ENCODE measurements around the gene DOCK1. TPM values are rescaled to one million over a fixed set of nuclear protein-coding genes. Genes with fewer than 3 reads are reported as not detected.

Gene DOCK1
- total RNA-seq, 2 donors from 2014 or later, result 52.9 to 76.7 TPM

GRCh38 chr10:127068485-127068884 is 163.3 kb downstream of the DOCK1 start:
- no peak for DNase-seq (ENCODE audit: low spot score)
- Histone ChIP-seq H3K4me1 (ENCODE audit: control insufficient read depth in 1 of 2, low read depth in 2 of 2) (no peaks in the 10 kb centered on the region), H3K36me3 (peaks cover 26% of the 10 kb centered on the region), H3K27ac (no peak overlapping the region), H3K9me3 (no peaks in the 10 kb centered on the region), H3K27me3 (replicated peaks; ENCODE audit: insufficient read depth) (no peaks in the 10 kb centered on the region), H3K4me3 (no peak overlapping the region)
- ATAC-seq (ENCODE audit: insufficient number of reproducible peaks, low FRiP score, low read depth), result no peak
- no peak for TF ChIP-seq CTCF (IDR thresholded peaks at IDR 0.05)

DNA sequence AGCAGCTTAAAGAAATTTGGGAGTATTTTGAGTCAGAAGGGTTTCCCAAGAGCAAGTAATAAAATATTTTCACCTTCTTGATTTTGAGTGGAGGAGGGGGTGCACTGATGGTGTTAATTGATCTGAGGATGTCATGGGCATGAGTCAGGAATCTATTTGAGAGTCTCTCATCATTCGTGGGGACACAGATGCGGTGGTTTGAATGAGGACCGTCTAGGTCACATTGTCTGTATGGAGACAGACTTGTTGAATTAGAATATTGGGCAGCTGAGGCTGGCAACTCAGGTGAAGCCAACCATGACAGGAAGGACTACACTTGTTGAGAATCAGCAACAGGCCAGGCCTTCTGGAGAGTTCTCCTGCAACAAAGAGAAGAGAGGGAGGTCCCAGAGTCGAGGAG is 164.2 kb downstream of the DOCK1 start:
- Histone ChIP-seq H3K27me3 (replicated peaks; ENCODE audit: insufficient read depth) (no peaks in the 10 kb centered on the region), H3K4me3 (no peak overlapping the region), H3K27ac (no peak overlapping the region), H3K4me1 (ENCODE audit: control insufficient read depth in 1 of 2, low read depth in 2 of 2) (no peaks in the 10 kb centered on the region), H3K9me3 (no peaks in the 10 kb centered on the region), H3K36me3 (peaks cover 26% of the 10 kb centered on the region)
- no peak for ATAC-seq (ENCODE audit: insufficient number of reproducible peaks, low FRiP score, low read depth)
- DNase-seq (ENCODE audit: low spot score), result no peak
- TF ChIP-seq CTCF (IDR thresholded peaks at IDR 0.05), result no peak

DNA sequence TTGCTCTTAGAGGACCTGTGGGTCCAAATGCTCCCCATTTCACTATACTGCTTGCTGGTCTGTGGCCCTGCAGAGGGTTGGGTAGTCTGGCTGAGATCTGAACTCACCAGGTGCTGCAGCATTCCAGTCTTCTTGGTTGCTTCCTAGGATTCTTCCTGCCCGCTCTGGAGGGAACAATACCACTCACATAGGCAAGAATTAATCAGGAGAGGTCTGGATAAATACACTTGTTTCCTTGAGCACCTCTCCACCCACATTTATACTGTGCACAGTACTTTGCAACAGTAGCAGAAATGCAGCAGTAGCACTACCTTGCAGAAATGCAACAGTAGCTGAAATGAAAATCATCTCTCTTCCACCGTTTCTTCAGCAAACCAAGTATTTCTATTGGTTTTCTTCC is 165.9 kb downstream of the DOCK1 start:
- no peaks in the 10 kb centered on the region for H3K4me1 ChIP-seq (ENCODE audit: control insufficient read depth in 1 of 2, low read depth in 2 of 2)
- no peak overlapping the region for H3K4me3 ChIP-seq
- H3K36me3 ChIP-seq, result peaks cover 21% of the 10 kb centered on the region
- H3K27ac ChIP-seq, result no peak overlapping the region
- no peak for TF ChIP-seq CTCF (IDR thresholded peaks at IDR 0.05)
- no peaks in the 10 kb centered on the region for H3K9me3 ChIP-seq
- ATAC-seq (ENCODE audit: insufficient number of reproducible peaks, low FRiP score, low read depth) (no peak), DNase-seq (ENCODE audit: low spot score) (no peak)
- no peaks in the 10 kb centered on the region for H3K27me3 ChIP-seq (replicated peaks; ENCODE audit: insufficient read depth)

DNA sequence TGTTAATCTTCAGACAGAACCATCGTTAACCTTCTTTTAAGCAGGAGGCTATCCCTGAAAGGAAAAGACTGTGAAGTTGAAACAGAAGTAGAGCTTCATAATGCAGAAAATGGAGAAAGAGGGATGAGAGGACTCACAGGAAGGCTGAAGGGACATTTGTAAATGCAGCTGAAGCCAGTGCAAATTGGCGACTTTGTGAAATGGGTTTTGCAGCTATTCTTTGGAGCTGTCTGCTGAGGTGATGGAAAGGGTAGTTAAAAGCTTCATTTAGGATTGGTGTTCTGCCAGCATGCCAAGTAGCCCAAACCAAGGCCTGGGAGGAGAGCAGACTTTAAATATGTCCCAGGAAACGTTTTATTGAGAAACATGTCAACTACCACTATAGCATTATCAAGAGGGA is 168.4 kb downstream of the DOCK1 start:
- Histone ChIP-seq H3K36me3 (peaks cover 7% of the 10 kb centered on the region), H3K9me3 (no peaks in the 10 kb centered on the region), H3K27ac (no peak overlapping the region), H3K27me3 (replicated peaks; ENCODE audit: insufficient read depth) (no peaks in the 10 kb centered on the region), H3K4me3 (no peak overlapping the region), H3K4me1 (ENCODE audit: control insufficient read depth in 1 of 2, low read depth in 2 of 2) (no peaks in the 10 kb centered on the region)
- TF ChIP-seq CTCF (IDR thresholded peaks at IDR 0.05), result no peak
- DNase-seq (ENCODE audit: low spot score) (no peak), ATAC-seq (ENCODE audit: insufficient number of reproducible peaks, low FRiP score, low read depth) (no peak)

- no peak overlapping the region for H3K27ac ChIP-seq
- no peak for DNase-seq (ENCODE audit: low spot score)
- H3K4me1 ChIP-seq (ENCODE audit: control insufficient read depth in 1 of 2, low read depth in 2 of 2), result no peaks in the 10 kb centered on the region
- H3K4me3 ChIP-seq, result no peak overlapping the region
- H3K9me3 ChIP-seq, result no peaks in the 10 kb centered on the region
- H3K27me3 ChIP-seq (replicated peaks; ENCODE audit: insufficient read depth), result no peaks in the 10 kb centered on the region
- no peaks in the 10 kb centered on the region for H3K36me3 ChIP-seq
- TF ChIP-seq CTCF (IDR thresholded peaks at IDR 0.05), result no peak
- ATAC-seq (ENCODE audit: insufficient number of reproducible peaks, low FRiP score, low read depth), result no peak
Observed at GRCh38 chr10:127079392-127079791, 174.2 kb downstream of the DOCK1 start.
